ENCODE measurements around the gene SEC31A. TPM values are rescaled to one million over a fixed set of nuclear protein-coding genes. Genes with fewer than 3 reads are reported as not detected.

The SEC31A gene
- total RNA-seq, 1 donor from 2014 or later, result 137 TPM

DNA sequence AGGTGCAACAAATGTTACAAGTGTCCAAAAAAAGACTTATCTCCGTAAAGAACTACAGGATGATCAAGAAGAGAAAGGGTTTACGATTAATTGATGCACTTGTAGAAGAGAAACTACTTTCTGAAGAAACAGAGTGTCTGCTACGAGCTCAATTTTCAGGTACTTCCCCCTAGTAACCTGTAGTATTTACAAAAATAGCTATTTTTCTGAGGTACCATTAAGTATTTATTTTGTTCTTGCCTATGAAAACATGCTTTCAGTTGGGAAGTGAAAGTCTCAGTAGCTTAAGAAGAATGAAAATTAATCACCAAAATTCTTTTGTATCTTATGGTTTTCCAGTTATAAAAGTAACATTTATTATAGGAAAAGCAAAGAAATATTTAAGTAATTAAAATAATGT is 15.5 kb upstream of the SEC31A start:
- no peak for DNase-seq (ENCODE audit: low read depth, low spot score)
- Mint-ChIP-seq H3K36me3 (ENCODE audit: low read depth) (peaks cover 5% of the 10 kb centered on the region), H3K9me3 (no peaks in the 10 kb centered on the region), H3K4me1 (peaks cover 3% of the 10 kb centered on the region), H3K27ac (ENCODE audit: unreplicated experiment) (no peak overlapping the region), H3K27me3 (ENCODE audit: low read depth) (no peaks in the 10 kb centered on the region), H3K4me3 (no peak overlapping the region)
- TF ChIP-seq CTCF (conservative IDR thresholded peaks at IDR 0.05), result no peak

DNA sequence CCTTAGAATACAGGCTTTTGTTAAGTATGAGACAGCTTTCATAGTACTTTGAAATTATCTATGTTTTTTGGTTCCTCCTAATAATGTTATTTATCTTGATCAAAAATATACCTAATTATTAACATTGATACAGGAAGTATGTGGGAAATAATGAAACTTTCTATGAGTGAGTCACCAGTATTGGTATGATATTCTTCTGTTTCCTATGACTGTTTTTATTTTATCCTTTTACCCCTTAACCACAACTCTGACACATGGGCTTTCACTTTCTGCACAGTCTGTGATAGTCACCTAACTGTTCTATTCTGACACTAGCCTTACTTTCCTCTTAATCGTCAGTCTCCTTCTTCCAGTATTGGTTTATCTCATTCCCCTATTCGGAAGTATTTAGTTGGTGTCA is 14.3 kb upstream of the SEC31A start:
- Mint-ChIP-seq H3K27me3 (ENCODE audit: low read depth) (no peaks in the 10 kb centered on the region), H3K27ac (ENCODE audit: unreplicated experiment) (no peak overlapping the region), H3K9me3 (no peaks in the 10 kb centered on the region), H3K4me3 (peak overlapping the region; percentile 25), H3K36me3 (ENCODE audit: low read depth) (no peaks in the 10 kb centered on the region), H3K4me1 (peaks cover 3% of the 10 kb centered on the region)
- TF ChIP-seq CTCF (conservative IDR thresholded peaks at IDR 0.05), result no peak
- no peak for DNase-seq (ENCODE audit: low read depth, low spot score)

DNA sequence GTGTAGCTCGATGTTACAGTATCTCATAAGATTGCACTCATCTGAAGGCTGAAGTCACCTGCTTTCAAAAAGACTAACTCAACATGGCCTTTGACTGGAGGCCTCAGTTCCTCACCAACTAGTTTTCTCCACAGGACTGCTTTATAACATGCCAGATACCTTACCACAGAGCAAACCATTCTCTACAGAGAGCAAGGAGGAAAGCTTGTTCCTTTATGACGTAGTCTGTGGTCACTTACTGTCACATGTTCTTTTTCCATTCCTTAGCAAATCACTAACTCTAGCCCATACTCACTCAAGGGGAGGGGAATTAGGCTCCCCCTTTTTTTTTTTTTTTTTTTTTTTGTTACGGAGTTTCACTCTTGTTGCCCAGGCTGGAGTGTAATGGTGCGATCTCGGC is 12.8 kb upstream of the SEC31A start:
- no peak for DNase-seq (ENCODE audit: low read depth, low spot score)
- Mint-ChIP-seq H3K27me3 (ENCODE audit: low read depth) (no peaks in the 10 kb centered on the region), H3K36me3 (ENCODE audit: low read depth) (no peaks in the 10 kb centered on the region), H3K4me1 (peaks cover 3% of the 10 kb centered on the region), H3K4me3 (peak overlapping the region; percentile 33), H3K9me3 (no peaks in the 10 kb centered on the region), H3K27ac (ENCODE audit: unreplicated experiment) (no peak overlapping the region)
- no peak for TF ChIP-seq CTCF (conservative IDR thresholded peaks at IDR 0.05)

DNA sequence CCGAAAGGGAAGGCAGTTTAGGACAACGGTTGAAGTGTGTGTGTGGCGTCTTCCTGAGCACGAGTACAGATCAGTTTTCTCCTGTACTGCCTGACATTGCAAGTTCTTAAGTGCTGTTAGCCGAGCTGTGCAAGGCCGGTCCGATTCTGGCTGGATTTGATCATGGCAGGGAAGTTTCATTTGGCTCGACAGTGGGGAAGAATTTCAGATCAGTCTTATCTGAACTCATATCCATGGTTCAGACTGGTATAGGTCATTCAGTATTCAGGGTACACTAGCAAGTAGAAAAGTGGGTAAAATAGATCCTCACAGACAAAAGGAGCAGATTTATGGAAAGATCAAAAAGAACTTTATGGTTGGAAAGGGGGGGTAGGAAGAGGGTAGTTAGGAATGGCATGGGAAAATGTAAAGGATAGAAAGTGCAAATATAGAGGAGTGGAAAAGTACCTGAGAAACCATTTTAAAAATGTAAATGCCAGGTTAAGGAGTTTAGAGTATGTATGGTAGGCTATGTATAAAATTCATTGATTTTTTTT is 10.3 kb upstream of the SEC31A start:
- TF ChIP-seq CTCF (conservative IDR thresholded peaks at IDR 0.05), result no peak
- DNase-seq (ENCODE audit: low read depth, low spot score), result no peak
- Mint-ChIP-seq H3K9me3 (no peaks in the 10 kb centered on the region), H3K36me3 (ENCODE audit: low read depth) (no peaks in the 10 kb centered on the region), H3K27ac (ENCODE audit: unreplicated experiment) (no peak overlapping the region), H3K27me3 (ENCODE audit: low read depth) (no peaks in the 10 kb centered on the region), H3K4me3 (no peak overlapping the region), H3K4me1 (peaks cover 9% of the 10 kb centered on the region)

DNA sequence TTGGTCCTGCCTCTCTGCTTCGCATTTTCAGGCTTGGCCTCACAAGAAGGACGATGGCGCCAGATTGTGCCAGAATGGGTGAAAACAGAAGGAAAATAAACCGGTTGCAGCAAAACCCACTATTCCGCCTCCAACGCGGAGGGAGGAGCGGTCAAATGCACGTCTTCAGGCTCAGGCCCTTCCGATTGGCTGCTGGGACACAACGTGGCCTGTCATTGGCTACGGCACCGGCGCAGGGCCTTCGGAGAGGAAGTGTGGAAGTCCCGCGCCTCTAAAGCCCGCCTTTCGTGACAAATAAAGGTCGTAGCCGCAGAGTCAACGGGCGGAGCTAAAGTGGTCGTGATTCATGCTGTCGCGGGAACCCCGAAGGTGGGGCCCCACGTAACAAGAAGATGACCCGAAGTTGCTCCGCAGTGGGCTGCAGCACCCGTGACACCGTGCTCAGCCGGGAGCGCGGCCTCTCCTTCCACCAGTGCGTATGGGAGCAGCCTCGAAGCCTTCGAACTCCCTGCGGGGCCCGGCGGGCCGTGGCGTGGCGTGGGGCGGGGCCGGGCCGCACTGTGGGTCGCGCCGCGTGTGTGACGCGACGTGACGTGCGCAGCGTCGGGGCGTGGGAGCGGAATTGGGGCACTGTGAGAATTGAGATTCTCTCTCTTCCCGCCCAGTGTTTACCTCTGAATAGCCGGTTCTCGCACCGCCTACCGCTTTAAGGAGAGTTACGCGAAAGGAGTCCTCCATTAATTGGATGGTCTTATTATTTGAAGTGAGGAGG is 9.6 kb upstream of the SEC31A start, which contains the start of gene THAP9:
TSS of gene THAP9 (plus strand) at position 325 of the 772 bp plus-strand sequence. CDS start at position 393, 68 bp downstream.
- DNase-seq (ENCODE audit: low read depth, low spot score), result peak; percentile 87

More for the DNA sequence above, 9.6 kb upstream of the SEC31A start, which contains the start of gene THAP9:
- H3K36me3 Mint-ChIP-seq (ENCODE audit: low read depth), result peaks cover under 1% of the 10 kb centered on the region
- no peaks in the 10 kb centered on the region for H3K9me3 Mint-ChIP-seq
- no peak within 1 kb of the TSS for H3K27ac Mint-ChIP-seq (ENCODE audit: unreplicated experiment)
- peaks cover 9% of the 10 kb centered on the region for H3K4me1 Mint-ChIP-seq
- no peak within 1 kb of the TSS for H3K4me3 Mint-ChIP-seq
- TF ChIP-seq CTCF (conservative IDR thresholded peaks at IDR 0.05), result no peak
- H3K27me3 Mint-ChIP-seq (ENCODE audit: low read depth), result no peaks in the 10 kb centered on the region
